H9 (cell line): Measurements from ENCODE around the gene MTMR3. TPM values are rescaled to one million over a fixed set of nuclear protein-coding genes. Genes with fewer than 3 reads are reported as not detected.

ENCODE experiments used
- DNase-seq: peaks from one replicate; pipeline ENCODE4 v3.0.0-alpha.2; 2017
- H2AFZ ChIP-seq: one replicate; pipeline ENCODE4 v1.6.1; 2013; ENCODE audit warnings: mild to moderate bottlenecking, low read length, control low read depth, moderate library complexity
- H2AK5ac ChIP-seq: 2 replicates; pipeline ENCODE4 v1.6.1; 2013; ENCODE audit warnings: low read length, control low read depth, mixed read lengths; ENCODE audit not compliant: insufficient read length
- H2BK120ac ChIP-seq: one replicate; pipeline ENCODE4 v1.6.1; 2013; ENCODE audit warnings: low read depth, mild to moderate bottlenecking, low read length, control low read depth, inconsistent platforms; ENCODE audit not compliant: poor library complexity, severe bottlenecking
- H2BK12ac ChIP-seq: 2 replicates; pipeline ENCODE4 v1.6.1; 2013; ENCODE audit warnings: low read length, control low read depth, mixed read lengths, low read depth; ENCODE audit not compliant: insufficient read length
- H2BK15ac ChIP-seq: 2 replicates; pipeline ENCODE4 v1.6.1; 2013; ENCODE audit warnings: low read depth, low read length, control low read depth
- H2BK20ac ChIP-seq: one replicate; pipeline ENCODE4 v1.6.1; 2013; ENCODE audit warnings: low read depth, mild to moderate bottlenecking, low read length, control low read depth, inconsistent platforms; ENCODE audit not compliant: poor library complexity, severe bottlenecking
- H2BK5ac ChIP-seq: 2 replicates; pipeline ENCODE4 v1.6.1; 2013; ENCODE audit warnings: low read length, control low read depth, mixed read lengths; ENCODE audit not compliant: insufficient read length
- H3K14ac ChIP-seq: 2 replicates; pipeline ENCODE4 v1.6.1; 2013; ENCODE audit warnings: low read length, control low read depth; ENCODE audit not compliant: insufficient read depth
- H3K18ac ChIP-seq: 2 replicates; pipeline ENCODE4 v1.6.1; 2013; ENCODE audit warnings: low read depth, mild to moderate bottlenecking, mixed read lengths, low read length, control low read depth; ENCODE audit not compliant: insufficient read length
- H3K23ac ChIP-seq: 2 replicates; pipeline ENCODE4 v1.6.1; 2013; ENCODE audit warnings: low read length, control low read depth, mixed read lengths, low read depth; ENCODE audit not compliant: insufficient read length
- H3K23me2 ChIP-seq: 2 replicates; pipeline ENCODE4 v1.6.1; 2013; ENCODE audit warnings: low read depth, mild to moderate bottlenecking, mixed read lengths, low read length, control low read depth; ENCODE audit not compliant: insufficient read length, poor library complexity, severe bottlenecking
- H3K27ac ChIP-seq: 2 replicates; pipeline ENCODE4 v1.5.1; 2013; ENCODE audit warnings: low read length, control low read depth, mixed read lengths, low read depth; ENCODE audit not compliant: insufficient read length
- H3K27me3 ChIP-seq: 2 replicates; pipeline ENCODE4 v1.6.1; 2013; ENCODE audit warnings: low read length, control low read depth, inconsistent platforms; ENCODE audit not compliant: insufficient read depth
- H3K4ac ChIP-seq: 2 replicates; pipeline ENCODE4 v1.6.1; 2013; ENCODE audit warnings: low read depth, mild to moderate bottlenecking, control low read depth, inconsistent platforms, low read length, moderate library complexity
- H3K4me1 ChIP-seq: 2 replicates; pipeline ENCODE4 v1.6.1; 2013; ENCODE audit warnings: low read length, control low read depth, inconsistent platforms; ENCODE audit not compliant: insufficient read depth
- H3K4me2 ChIP-seq: 2 replicates; pipeline ENCODE4 v1.6.1; 2013; ENCODE audit warnings: low read length, control low read depth, mixed read lengths; ENCODE audit not compliant: insufficient read length, insufficient read depth
- H3K56ac ChIP-seq: 2 replicates; pipeline ENCODE4 v1.6.1; 2013; ENCODE audit warnings: low read depth, mild to moderate bottlenecking, mixed read lengths, low read length, control low read depth; ENCODE audit not compliant: insufficient read length
- H3K79me1 ChIP-seq: 2 replicates; pipeline ENCODE4 v1.6.1; 2013; ENCODE audit warnings: low read depth, mild to moderate bottlenecking, moderate library complexity, low read length, control low read depth, inconsistent platforms; ENCODE audit not compliant: insufficient read depth, poor library complexity, severe bottlenecking
- H3K79me2 ChIP-seq: 2 replicates; pipeline ENCODE4 v1.6.1; 2013; ENCODE audit warnings: low read length, control low read depth, inconsistent platforms; ENCODE audit not compliant: insufficient read depth
- H3K9ac ChIP-seq: 2 replicates; pipeline ENCODE4 v1.6.1; 2013; ENCODE audit warnings: low read length, control low read depth, mixed read lengths; ENCODE audit not compliant: insufficient read length; ENCODE audit errors: extremely low read depth
- H3K9me3 ChIP-seq: one replicate; pipeline ENCODE4 v1.6.1; 2013; ENCODE audit warnings: low read depth, low read length, inconsistent platforms; ENCODE audit not compliant: control insufficient read depth
- H3T11ph ChIP-seq: one replicate; pipeline ENCODE4 v1.6.1; 2013; ENCODE audit warnings: mild to moderate bottlenecking, low read length, control low read depth, inconsistent platforms
- H4K20me1 ChIP-seq: one replicate; pipeline ENCODE4 v1.6.1; 2013; ENCODE audit not compliant: control insufficient read depth, insufficient read length, insufficient read depth
- H4K5ac ChIP-seq: 2 replicates; pipeline ENCODE4 v1.6.1; 2013; ENCODE audit warnings: low read depth, mild to moderate bottlenecking, mixed read lengths, low read length, control low read depth; ENCODE audit not compliant: insufficient read length
- H4K8ac ChIP-seq: replicated peaks from 2 replicates; pipeline ENCODE4 v1.6.1; 2013; ENCODE audit warnings: low read length, control low read depth, mixed read lengths, low read depth; ENCODE audit not compliant: insufficient read length
- H4K91ac ChIP-seq: 2 replicates; pipeline ENCODE4 v1.6.1; 2013; ENCODE audit warnings: low read depth, mild to moderate bottlenecking, moderate library complexity, mixed read lengths, low read length, control low read depth; ENCODE audit not compliant: insufficient read length
- H3K27ac Mint-ChIP-seq, 3 experiments: 2 replicates in 2 of 3; 3 replicates in 1 of 3; pipeline ENCODE4 v1.8.0; 2020 to 2021; ENCODE audit warnings: mixed read lengths in 3 of 3, mild to moderate bottlenecking in 1 of 3, moderate library complexity in 1 of 3
- H3K27me3 Mint-ChIP-seq: 2 replicates; pipeline ENCODE4 v1.8.0; 2021; ENCODE audit warnings: low read depth, mild to moderate bottlenecking, moderate library complexity, mixed read lengths
- H3K36me3 Mint-ChIP-seq, 3 experiments: 2 replicates in 2 of 3; 3 replicates in 1 of 3; pipeline ENCODE4 v1.8.0; 2020 to 2021; ENCODE audit warnings: low read depth in 3 of 3, mixed read lengths in 3 of 3; ENCODE audit not compliant: insufficient read depth in 1 of 3
- H3K4me1 Mint-ChIP-seq, 2 experiments: 2 replicates each; pipeline ENCODE4 v1.8.0; 2020; ENCODE audit warnings: mixed read lengths in 2 of 2
- H3K4me3 Mint-ChIP-seq, 2 experiments: 2 replicates in 1 of 2; 3 replicates in 1 of 2; pipeline ENCODE4 v1.8.0; 2020 to 2021; ENCODE audit warnings: mild to moderate bottlenecking in 2 of 2, mixed read lengths in 2 of 2, moderate library complexity in 1 of 2
- H3K9me3 Mint-ChIP-seq, 2 experiments: 2 replicates in 1 of 2; 3 replicates in 1 of 2; pipeline ENCODE4 v1.8.0; 2020; ENCODE audit warnings: mild to moderate bottlenecking in 2 of 2, mixed read lengths in 2 of 2, moderate library complexity in 1 of 2
- WGBS: extraction: QIAGEN DNeasy Blood & Tissue Kit; methylation state at CpG from one replicate; pipeline ENCODE4 v1.1.7; 2013; ENCODE audit warnings: missing lambda C conversion rate, low lambda C conversion rate, mixed read lengths; ENCODE audit not compliant: insufficient read length; ENCODE audit errors: extremely low coverage; 5-methylcytosine and 5-hydroxymethylcytosine counted together
- total RNA-seq: library from RNA; stranded (reverse); gene quantifications from 2 replicates; pipeline ENCODE4 v1.2.1, GENCODE V29; 2021
- TF ChIP-seq, protein P1 (sequence below): fragments of 200-600 bp; sonication (generic); conservative IDR thresholded peaks from 3 replicates; pipeline ENCODE4 v1.8.0; 2021; ENCODE audit warnings: antibody characterized with exemption, mild to moderate bottlenecking

MTMR3 gene
- total RNA-seq, 1 experiment from 2014 or later: 19.8 TPM

GRCh38 chr22:29992341-29993275, 109.6 kb downstream of the MTMR3 start:
- H3T11ph ChIP-seq: no peak overlapping the region
- no peak overlapping the region for H2BK12ac ChIP-seq
- no peaks in the 10 kb centered on the region for H3K23me2 ChIP-seq
- no peak overlapping the region for H3K56ac ChIP-seq
- H2BK5ac ChIP-seq: no peak overlapping the region
- H3K4me1 ChIP-seq: peaks cover 2% of the 10 kb centered on the region; the same call in 1 of the 2 replicates
- H3K9me3 Mint-ChIP-seq: no peaks in the 10 kb centered on the region
- no peak overlapping the region for H3K18ac ChIP-seq
- no peak overlapping the region for H2AK5ac ChIP-seq
- no peak overlapping the region for H3K4ac ChIP-seq
- H3K9me3 ChIP-seq: no peaks in the 10 kb centered on the region
- H3K79me2 ChIP-seq: no peaks in the 10 kb centered on the region
- H2BK20ac ChIP-seq: no peak overlapping the region
- H3K4me2 ChIP-seq: no peak overlapping the region
- H2AFZ ChIP-seq: no peak overlapping the region
- H3K36me3 Mint-ChIP-seq: peaks cover 0 to 27% (median 18%) of the 10 kb centered on the region in 3 experiments; a peak in 6 of 7 replicates
- H3K23ac ChIP-seq: no peak overlapping the region
- H3K79me1 ChIP-seq: no peaks in the 10 kb centered on the region
- no peak overlapping the region for H2BK15ac ChIP-seq
- no peak overlapping the region for H3K27ac ChIP-seq
- WGBS: no CpG with 5 or more reads among the region's 6 CpGs
- peak overlapping the region in 1 of 3 experiments; percentile 25; a peak in 2 of 7 replicates for H3K27ac Mint-ChIP-seq
- peaks cover 3% of the 10 kb centered on the region for H4K20me1 ChIP-seq
- peak; percentile 33 for DNase-seq
- no peak overlapping the region for H3K4me3 Mint-ChIP-seq
- no peak overlapping the region for H3K14ac ChIP-seq
- no peak overlapping the region for H2BK120ac ChIP-seq
- no peak overlapping the region for H4K8ac ChIP-seq
- no peaks in the 10 kb centered on the region for H3K27me3 ChIP-seq
- no peak overlapping the region for H4K91ac ChIP-seq
- TF ChIP-seq, protein P1, sequence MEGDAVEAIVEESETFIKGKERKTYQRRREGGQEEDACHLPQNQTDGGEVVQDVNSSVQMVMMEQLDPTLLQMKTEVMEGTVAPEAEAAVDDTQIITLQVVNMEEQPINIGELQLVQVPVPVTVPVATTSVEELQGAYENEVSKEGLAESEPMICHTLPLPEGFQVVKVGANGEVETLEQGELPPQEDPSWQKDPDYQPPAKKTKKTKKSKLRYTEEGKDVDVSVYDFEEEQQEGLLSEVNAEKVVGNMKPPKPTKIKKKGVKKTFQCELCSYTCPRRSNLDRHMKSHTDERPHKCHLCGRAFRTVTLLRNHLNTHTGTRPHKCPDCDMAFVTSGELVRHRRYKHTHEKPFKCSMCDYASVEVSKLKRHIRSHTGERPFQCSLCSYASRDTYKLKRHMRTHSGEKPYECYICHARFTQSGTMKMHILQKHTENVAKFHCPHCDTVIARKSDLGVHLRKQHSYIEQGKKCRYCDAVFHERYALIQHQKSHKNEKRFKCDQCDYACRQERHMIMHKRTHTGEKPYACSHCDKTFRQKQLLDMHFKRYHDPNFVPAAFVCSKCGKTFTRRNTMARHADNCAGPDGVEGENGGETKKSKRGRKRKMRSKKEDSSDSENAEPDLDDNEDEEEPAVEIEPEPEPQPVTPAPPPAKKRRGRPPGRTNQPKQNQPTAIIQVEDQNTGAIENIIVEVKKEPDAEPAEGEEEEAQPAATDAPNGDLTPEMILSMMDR: no peak
- no peak overlapping the region for H4K5ac ChIP-seq
- H3K4me1 Mint-ChIP-seq: peaks cover 31 to 41% of the 10 kb centered on the region in 2 experiments
- no peak overlapping the region for H3K9ac ChIP-seq
- H3K27me3 Mint-ChIP-seq: no peaks in the 10 kb centered on the region
